Measurements from ENCODE around the gene ZNF831. TPM values are rescaled to one million over a fixed set of nuclear protein-coding genes. Genes with fewer than 3 reads are reported as not detected.

The ZNF831 gene
- total and polyA plus RNA-seq, 11 donors = 0.02 to 0.77 (median 0.06) TPM; not detected in 2

GRCh38 chr20:59297686-59298085 lies 134.1 kb downstream of the ZNF831 start:
- H3K36me3 ChIP-seq = no peaks in the 10 kb centered on the region
- no peak overlapping the region for H3K27ac ChIP-seq
- ATAC-seq (no peak), DNase-seq (no peak)
- peaks cover 14 to 79% (median 46%) of the 10 kb centered on the region in 9 donors for H3K27me3 ChIP-seq
- no peak overlapping the region for H3K4me3 ChIP-seq
- intact Hi-C loops (cut with DNase I) = no loop called here
- TF ChIP-seq POLR2A (IDR thresholded peaks at IDR 0.05) (no peak), CTCF (IDR thresholded peaks at IDR 0.05) (no peak)
- peaks cover 0 to 10% (median 0%) of the 10 kb centered on the region in 12 donors for H3K4me1 ChIP-seq
- WGBS, 4 donors = 80 to 85% (median 85%) methylated on average over 7 of the region's 7 CpGs
- H3K9me3 ChIP-seq = no peaks in the 10 kb centered on the region

- no peaks in the 10 kb centered on the region for H3K9me3 ChIP-seq
- peaks cover 0 to 10% (median 0%) of the 10 kb centered on the region in 12 donors for H3K4me1 ChIP-seq
- no peak overlapping the region for H3K27ac ChIP-seq
- intact Hi-C loops (cut with DNase I) = no loop called here
- DNase-seq (no peak), ATAC-seq (peak in 1 of 4 donors; percentile 18)
- 3 to 10% (median 6%) methylated on average over 15 to 19 of the region's 19 CpGs for WGBS, 4 donors
- TF ChIP-seq POLR2A (IDR thresholded peaks at IDR 0.05) = no peak
- no peak for TF ChIP-seq CTCF (IDR thresholded peaks at IDR 0.05)
- peaks cover 14 to 80% (median 46%) of the 10 kb centered on the region in 9 donors for H3K27me3 ChIP-seq
- H3K4me3 ChIP-seq = no peak overlapping the region
- H3K36me3 ChIP-seq = no peaks in the 10 kb centered on the region
Observed at GRCh38 chr20:59299945-59300332, 136.3 kb downstream of the ZNF831 start.

- Histone ChIP-seq H3K9me3 (no peaks in the 10 kb centered on the region), H3K4me3 (peak within 1 kb of the TSS in 1 of 12 donors; percentile 25), H3K27me3 (peaks cover 14 to 76% (median 46%) of the 10 kb centered on the region in 9 donors), H3K4me1 (peaks cover 0 to 10% (median 0%) of the 10 kb centered on the region in 12 donors), H3K27ac (no peak within 1 kb of the TSS), H3K36me3 (no peaks in the 10 kb centered on the region)
- DNase-seq (no peak), ATAC-seq (no peak)
- intact Hi-C loops (cut with DNase I) = no loop called here
- 0 to 2% (median 2%) methylated on average over 9 to 77 of the region's 77 CpGs for WGBS, 4 donors
- no peak for TF ChIP-seq CTCF (IDR thresholded peaks at IDR 0.05)
- no peak for TF ChIP-seq POLR2A (IDR thresholded peaks at IDR 0.05)
Observed at GRCh38 chr20:59300333-59301081, 136.9 kb downstream of the ZNF831 start, which contains the start of gene EDN3. Gene EDN3, plus strand, starts transcription at chr20:59300611. Its CDS starts 202 bp downstream, at chr20:59300813.

GRCh38 chr20:59301343-59302007 lies 137.9 kb downstream of the ZNF831 start:
- intact Hi-C loops (cut with DNase I) = no loop called here
- WGBS, 4 donors = 66 to 77% (median 72%) methylated on average over 11 to 17 of the region's 17 CpGs
- H3K27me3 ChIP-seq = peaks cover 12 to 70% (median 46%) of the 10 kb centered on the region in 9 donors
- no peak overlapping the region for H3K4me3 ChIP-seq
- peaks cover 0 to 10% (median 0%) of the 10 kb centered on the region in 12 donors for H3K4me1 ChIP-seq
- no peak for ATAC-seq
- no peaks in the 10 kb centered on the region for H3K9me3 ChIP-seq
- H3K36me3 ChIP-seq = no peaks in the 10 kb centered on the region
- TF ChIP-seq POLR2A (IDR thresholded peaks at IDR 0.05) (no peak), CTCF (IDR thresholded peaks at IDR 0.05) (no peak)
- no peak overlapping the region for H3K27ac ChIP-seq
- DNase-seq = no peak

Data from heart left ventricle (tissue), 16 donors.